ENCODE measurements around the gene AFF3. TPM values are rescaled to one million over a fixed set of nuclear protein-coding genes. Genes with fewer than 3 reads are reported as not detected.

The AFF3 gene
- total RNA-seq, 6 experiments from 2014 or later: 0.80 to 8.2 (median 6.8) TPM

- DNase-seq: no peak
- no peak overlapping the region for H3K4me3 Mint-ChIP-seq
- peaks cover 3% of the 10 kb centered on the region; the same call in 1 of the 2 replicates for H3K27me3 Mint-ChIP-seq (ENCODE audit: insufficient read depth)
- no peaks in the 10 kb centered on the region; the same call in 1 of the 2 replicates for H3K9me3 Mint-ChIP-seq
- H3K36me3 Mint-ChIP-seq (ENCODE audit: low read depth): no peaks in the 10 kb centered on the region
- peaks cover 19% of the 10 kb centered on the region for H3K4me1 Mint-ChIP-seq (ENCODE audit: low read depth)
- TF ChIP-seq CTCF (IDR thresholded peaks at IDR 0.05): peak; percentile 52
- no peak overlapping the region for H3K27ac Mint-ChIP-seq
Measured at GRCh38 chr2:99840831-99841230, 301.6 kb downstream of the AFF3 start.

- DNase-seq: no peak
- Mint-ChIP-seq H3K27me3 (ENCODE audit: insufficient read depth) (peaks cover 12% of the 10 kb centered on the region; the same call in 1 of the 2 replicates), H3K4me3 (no peak overlapping the region), H3K27ac (no peak overlapping the region), H3K36me3 (ENCODE audit: low read depth) (no peaks in the 10 kb centered on the region), H3K9me3 (no peaks in the 10 kb centered on the region; the same call in 1 of the 2 replicates), H3K4me1 (ENCODE audit: low read depth) (peaks cover 21% of the 10 kb centered on the region)
- TF ChIP-seq CTCF (IDR thresholded peaks at IDR 0.05): no peak
Measured at GRCh38 chr2:99836690-99837605, 305.4 kb downstream of the AFF3 start.

- no peaks in the 10 kb centered on the region; the same call in 1 of the 2 replicates for H3K9me3 Mint-ChIP-seq
Measured at GRCh38 chr2:99834426-99834825, 308.0 kb downstream of the AFF3 start.

GRCh38 chr2:99833586-99834201, 308.7 kb downstream of the AFF3 start:
- DNase-seq: no peak
- no peaks in the 10 kb centered on the region; the same call in 1 of the 2 replicates for H3K9me3 Mint-ChIP-seq
- peaks cover 15% of the 10 kb centered on the region; the same call in 1 of the 2 replicates for H3K27me3 Mint-ChIP-seq (ENCODE audit: insufficient read depth)
- peaks cover 8% of the 10 kb centered on the region; the same call in 1 of the 2 replicates for H3K4me1 Mint-ChIP-seq (ENCODE audit: low read depth)
- no peak for TF ChIP-seq CTCF (IDR thresholded peaks at IDR 0.05)
- H3K4me3 Mint-ChIP-seq: no peak overlapping the region
- H3K36me3 Mint-ChIP-seq (ENCODE audit: low read depth): no peaks in the 10 kb centered on the region
- no peak overlapping the region for H3K27ac Mint-ChIP-seq

More at GRCh38 chr2:99834426-99834825, 308.0 kb downstream of the AFF3 start:
- no peak for TF ChIP-seq CTCF (IDR thresholded peaks at IDR 0.05)
- peaks cover 15% of the 10 kb centered on the region; the same call in 1 of the 2 replicates for H3K27me3 Mint-ChIP-seq (ENCODE audit: insufficient read depth)
- no peaks in the 10 kb centered on the region for H3K36me3 Mint-ChIP-seq (ENCODE audit: low read depth)
- H3K4me1 Mint-ChIP-seq (ENCODE audit: low read depth): peaks cover 8% of the 10 kb centered on the region; the same call in 1 of the 2 replicates
- no peak overlapping the region for H3K4me3 Mint-ChIP-seq
- no peak for DNase-seq
- no peak overlapping the region for H3K27ac Mint-ChIP-seq

GRCh38 chr2:99832926-99833325, 309.5 kb downstream of the AFF3 start:
- no peaks in the 10 kb centered on the region for H3K36me3 Mint-ChIP-seq (ENCODE audit: low read depth)
- no peak overlapping the region for H3K27ac Mint-ChIP-seq
- H3K27me3 Mint-ChIP-seq (ENCODE audit: insufficient read depth): peaks cover 13% of the 10 kb centered on the region; the same call in 1 of the 2 replicates
- H3K4me3 Mint-ChIP-seq: no peak overlapping the region
- no peaks in the 10 kb centered on the region; the same call in 1 of the 2 replicates for H3K9me3 Mint-ChIP-seq
- peaks cover 8% of the 10 kb centered on the region; the same call in 1 of the 2 replicates for H3K4me1 Mint-ChIP-seq (ENCODE audit: low read depth)
- DNase-seq: no peak
- TF ChIP-seq CTCF (IDR thresholded peaks at IDR 0.05): no peak

All from HFFc6 (cell line).